HK-2 (cell line): Measurements from ENCODE around the gene SMARCA4.
A peak's percentile ranks its signal among the peaks of the same experiment; 100 is the strongest.

Experiments
- DNase-seq: peaks from one replicate; pipeline ENCODE4 v3.0.0-alpha.2; 2018; ENCODE audit not compliant: unreplicated experiment

The SMARCA4 gene

DNA sequence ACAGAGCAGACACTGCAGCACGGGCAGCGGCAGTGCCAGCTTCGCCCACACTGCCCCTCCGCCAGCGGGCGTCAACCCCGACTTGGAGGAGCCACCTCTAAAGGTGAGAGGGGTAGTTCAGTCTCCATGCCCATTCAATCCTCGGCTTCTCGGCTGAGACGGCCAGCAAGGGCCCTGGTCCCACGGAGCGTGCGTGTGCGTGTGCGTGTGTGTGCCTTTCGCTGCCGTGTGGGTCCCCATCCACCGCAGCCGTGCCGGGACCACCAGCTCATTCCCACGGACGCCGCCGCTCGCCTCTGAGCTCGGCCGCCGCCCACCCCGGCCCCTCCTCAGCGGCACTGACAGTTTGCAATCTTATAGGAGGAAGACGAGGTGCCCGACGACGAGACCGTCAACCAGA lies 72.9 kb downstream of the SMARCA4 start:
- no peak for DNase-seq

DNA sequence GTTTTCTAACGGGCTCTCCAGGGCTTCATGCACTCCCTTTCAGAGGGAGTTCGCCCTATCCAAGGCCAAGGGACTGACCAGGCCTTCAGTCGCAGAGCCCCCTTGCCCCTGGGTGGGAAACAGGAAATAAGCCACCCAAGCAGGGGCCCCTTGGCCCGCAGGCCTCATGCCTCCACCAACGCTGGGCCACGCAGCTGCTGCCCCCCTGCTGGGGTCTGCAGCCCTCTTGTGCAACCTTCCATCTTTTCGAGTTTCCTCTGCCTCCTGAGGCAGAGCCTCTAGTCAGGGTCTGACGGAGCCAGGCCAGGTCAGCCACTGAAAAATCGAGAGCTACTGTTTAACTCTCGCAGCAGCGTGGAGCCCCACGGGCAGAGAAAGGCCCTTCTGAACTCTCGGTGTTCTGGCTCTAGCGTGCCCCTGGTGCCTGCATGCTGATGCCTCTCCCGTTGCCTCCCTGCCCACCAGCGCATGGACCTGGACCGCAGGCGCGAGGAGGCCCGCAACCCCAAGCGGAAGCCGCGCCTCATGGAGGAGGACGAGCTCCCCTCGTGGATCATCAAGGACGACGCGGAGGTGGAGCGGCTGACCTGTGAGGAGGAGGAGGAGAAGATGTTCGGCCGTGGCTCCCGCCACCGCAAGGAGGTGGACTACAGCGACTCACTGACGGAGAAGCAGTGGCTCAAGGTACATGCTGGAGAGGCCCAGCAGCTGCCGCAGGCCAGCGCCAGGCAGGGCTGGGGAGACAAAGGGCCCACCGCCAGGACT lies 73.8 kb downstream of the SMARCA4 start:
- no peak for DNase-seq

DNA sequence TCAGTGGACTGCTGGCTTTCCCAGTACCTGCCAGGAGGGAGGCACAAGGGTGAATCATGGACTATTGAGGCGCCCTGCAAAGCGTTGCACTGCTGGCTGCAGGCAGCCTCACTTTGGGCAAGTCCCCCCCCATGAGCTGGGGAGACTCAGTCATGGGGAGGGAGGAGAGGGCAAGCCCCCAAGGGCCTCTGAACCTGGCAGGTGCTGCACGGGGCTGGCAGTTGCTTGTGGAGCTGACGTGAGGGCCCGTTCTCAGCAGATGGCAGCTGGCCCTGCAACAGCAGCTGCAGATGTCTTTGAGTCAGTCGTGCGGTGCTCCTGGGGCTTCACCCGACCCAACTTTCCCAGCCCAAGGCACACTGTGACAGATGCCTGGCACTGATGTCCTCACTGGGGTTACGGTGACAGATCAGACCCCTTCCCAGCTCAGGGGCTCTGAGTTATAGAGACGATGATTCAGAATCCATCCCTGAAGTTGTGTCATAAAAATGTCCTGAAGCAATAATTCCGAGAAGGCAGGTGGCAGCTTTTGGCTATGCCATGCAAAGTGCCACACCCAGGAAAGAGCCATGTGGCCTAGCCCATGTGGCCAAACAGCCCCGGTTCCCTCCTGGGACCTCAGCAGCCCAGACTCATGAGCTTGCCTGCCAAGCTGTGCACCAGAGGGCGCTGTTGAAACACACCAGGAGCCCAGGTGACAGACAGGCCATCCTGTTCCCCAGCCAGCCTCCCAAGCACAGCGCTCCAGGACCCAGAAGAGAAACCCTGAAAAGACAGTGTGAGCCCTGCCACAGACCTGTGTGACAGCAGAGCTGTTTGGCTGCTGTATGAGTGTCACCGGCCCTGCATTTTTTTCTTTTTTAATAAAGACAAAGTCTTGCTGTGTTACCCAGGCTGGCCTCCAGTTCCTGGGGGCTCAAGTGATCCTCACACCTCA lies 74.9 kb downstream of the SMARCA4 start:
- DNase-seq: peak; percentile 84

DNA sequence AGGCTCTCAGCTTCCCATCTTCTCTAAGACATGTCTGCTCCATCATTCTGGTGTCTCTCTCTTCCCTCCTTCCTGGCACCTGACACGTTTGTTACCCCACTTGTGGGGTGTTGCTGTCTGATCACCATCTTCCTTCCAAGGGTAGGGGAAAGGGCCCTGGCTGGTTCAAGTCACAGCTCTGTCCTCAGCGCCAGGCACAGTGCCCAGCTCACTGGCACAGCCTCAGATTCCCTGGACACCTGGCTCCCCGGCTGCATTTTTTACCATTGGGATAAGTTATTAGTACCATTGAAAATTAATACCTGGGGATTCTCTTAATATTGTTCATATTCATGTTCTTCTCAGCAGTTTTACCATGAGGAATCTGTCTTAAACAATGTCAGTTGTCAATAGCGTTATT lies 77.7 kb downstream of the SMARCA4 start:
- DNase-seq: no peak

DNA sequence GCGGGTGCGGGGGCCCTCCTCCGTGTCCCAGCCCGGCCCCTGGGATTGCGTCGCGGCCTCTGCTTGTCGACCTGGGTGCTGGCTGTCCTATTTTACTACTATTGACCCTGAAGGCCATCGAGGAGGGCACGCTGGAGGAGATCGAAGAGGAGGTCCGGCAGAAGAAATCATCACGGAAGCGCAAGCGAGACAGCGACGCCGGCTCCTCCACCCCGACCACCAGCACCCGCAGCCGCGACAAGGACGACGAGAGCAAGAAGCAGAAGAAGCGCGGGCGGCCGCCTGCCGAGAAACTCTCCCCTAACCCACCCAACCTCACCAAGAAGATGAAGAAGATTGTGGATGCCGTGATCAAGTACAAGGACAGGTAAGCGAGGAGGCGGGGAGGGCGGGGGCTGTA lies 80.4 kb downstream of the SMARCA4 start:
- no peak for DNase-seq

DNA sequence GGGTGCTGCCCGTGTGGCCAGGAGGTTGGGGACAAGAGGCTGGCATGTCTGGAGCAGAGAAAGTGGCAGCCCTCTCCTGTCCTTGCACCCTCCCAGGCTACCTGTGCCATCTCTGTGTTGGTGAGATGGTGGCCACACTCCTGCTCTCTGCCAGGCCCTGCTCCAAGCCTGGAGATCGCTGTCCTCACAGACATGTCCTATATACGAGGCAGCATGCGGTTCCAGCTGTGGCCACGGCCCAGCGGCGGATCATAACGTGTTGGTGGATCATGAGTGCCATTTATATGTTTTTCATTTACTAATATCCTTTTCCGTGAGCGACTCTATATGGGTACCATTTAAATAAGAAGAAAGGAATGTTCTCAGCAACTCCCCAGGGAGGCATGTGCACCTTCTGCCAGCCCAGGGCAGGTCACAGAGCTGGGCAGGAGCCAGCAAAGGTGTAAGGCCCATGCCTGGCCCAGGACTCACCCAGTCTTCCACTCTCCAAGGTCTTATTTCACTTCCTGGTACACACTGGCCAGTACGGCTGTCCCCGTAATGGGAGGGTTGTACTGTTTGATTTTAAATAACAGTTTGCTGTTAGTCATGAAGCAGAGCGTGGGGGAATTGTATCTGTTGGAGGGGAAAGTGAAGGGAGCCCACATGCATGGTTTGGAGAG lies 81.3 kb downstream of the SMARCA4 start:
- DNase-seq: no peak

DNA sequence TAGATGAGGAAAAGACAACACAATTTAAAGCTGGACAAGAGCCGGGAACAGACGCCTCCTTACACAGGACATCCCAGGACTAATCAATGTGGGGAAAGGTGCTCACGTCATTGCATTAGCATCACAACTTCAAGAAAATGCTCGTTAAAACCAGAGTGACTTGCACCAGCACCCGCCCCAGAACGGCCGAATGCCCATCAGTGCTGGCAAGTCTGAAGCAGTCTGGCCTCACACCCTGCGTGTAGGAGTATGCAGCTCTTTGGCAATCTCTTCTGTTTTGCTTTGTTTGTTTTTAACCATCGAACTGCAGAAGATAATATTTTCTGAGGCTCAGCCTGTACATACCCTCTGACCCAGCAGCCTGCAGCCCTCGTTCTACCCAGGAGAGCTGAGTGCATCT lies 83.6 kb downstream of the SMARCA4 start:
- DNase-seq: no peak

DNA sequence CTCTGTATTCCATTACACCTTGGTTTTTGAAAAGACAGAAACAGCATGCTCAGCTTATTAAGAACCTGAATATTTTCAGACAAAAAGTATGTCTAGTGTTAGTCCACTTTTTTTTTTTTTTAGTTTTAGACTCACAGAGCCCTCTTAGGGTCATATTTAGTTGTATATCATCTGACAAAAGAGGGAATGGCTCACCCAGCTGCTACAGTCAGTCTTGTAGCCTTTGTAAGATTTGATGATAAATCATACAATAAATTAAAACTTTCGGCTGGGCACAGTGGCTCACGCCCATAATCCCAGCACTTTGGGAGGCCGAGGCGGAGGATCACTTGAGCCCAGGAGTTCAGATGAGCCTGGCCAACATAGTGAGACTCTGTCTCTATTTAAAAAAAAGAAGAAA lies 84.7 kb downstream of the SMARCA4 start:
- DNase-seq: no peak

DNA sequence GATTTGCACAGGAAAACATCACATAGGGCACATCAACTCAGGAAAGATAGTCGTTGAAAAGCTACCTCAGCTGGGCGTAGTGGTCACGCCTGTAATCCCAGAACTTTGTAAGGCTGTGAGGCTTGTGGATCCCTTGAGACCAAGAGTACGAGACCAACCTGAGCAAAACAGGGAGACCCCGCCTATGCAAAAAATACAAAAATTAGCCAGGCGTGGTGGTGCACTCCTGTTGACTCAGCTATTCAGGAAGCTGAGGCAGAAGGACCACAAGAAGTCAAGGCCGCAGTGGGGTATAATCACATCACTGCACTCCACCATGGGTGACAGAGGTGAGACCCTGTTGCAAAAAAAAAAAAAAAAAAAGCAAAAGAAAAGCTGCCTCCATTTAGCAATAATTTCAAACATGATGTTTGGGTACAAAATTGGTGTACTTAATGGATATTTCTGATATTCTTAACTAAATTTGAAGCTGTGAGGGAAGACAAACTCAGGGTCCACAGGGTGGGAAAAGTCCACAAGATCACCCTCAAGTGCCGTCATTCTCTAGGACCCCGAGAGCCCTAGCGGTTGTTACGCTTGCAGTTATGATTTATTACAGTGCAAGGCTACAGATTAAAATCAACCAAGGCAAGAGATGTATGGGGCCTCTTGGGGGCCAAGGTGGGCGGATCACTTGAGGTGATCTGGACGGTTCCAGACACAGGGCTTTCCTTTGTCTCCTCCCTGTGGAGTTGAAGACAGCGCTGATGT lies 86.0 kb downstream of the SMARCA4 start:
- no peak for DNase-seq

DNA sequence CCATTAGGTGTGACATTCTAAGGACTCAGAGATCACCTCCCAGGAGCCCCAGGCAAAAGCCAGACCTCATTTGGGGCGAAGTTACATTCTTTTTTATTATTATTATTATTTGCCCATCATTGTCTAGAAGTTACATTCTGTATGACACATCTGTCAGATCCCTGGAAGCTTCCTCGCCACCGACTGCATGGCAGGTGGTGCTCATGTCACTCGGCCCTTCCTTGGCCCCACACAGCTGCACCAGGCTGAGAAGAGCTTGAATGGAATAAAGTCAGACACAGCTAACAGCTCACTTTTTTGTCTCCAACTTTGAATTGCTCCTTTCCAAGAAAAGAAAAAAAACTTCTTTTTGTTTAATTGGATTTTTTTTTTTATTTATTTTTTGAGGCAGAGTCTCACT lies 87.0 kb downstream of the SMARCA4 start:
- no peak for DNase-seq

DNA sequence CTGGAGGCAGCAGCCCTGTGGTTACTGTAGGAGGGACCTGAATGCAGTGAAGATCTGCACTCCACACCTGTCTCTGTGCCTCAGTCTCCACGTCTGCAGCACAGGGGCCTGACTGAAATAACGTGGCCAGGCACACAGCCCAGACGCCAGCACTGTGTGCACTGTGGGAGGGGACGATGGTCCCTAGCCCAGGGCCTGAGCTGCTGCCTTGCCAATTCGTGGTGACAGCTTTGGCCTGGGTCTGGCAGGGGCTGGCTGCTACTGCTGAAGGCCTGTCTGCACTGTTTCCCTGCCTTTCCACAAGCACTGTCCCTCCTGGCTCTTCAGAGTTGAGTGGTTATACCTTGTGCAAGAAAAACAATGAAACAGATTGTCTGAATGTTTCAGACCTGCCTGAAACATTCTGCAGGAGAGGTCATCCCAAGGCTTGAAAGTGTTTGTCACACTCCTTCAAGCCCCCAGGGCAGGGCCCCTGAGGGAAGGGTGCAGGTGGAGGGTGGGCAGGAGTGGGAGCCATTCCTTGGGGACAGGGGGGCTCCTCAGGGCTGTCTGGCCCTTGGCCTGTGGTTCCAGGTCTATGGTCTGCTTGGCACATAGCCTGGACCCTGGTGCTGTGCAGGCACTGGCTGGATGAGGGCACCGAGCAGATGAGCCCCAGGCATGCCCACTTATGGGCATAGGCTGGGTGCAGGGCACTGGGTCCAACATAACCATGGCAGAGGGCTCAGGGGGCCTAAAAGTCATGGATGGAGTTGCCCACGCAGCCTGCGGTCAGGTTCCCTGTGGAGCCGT lies 89.7 kb downstream of the SMARCA4 start:
- DNase-seq: no peak

DNA sequence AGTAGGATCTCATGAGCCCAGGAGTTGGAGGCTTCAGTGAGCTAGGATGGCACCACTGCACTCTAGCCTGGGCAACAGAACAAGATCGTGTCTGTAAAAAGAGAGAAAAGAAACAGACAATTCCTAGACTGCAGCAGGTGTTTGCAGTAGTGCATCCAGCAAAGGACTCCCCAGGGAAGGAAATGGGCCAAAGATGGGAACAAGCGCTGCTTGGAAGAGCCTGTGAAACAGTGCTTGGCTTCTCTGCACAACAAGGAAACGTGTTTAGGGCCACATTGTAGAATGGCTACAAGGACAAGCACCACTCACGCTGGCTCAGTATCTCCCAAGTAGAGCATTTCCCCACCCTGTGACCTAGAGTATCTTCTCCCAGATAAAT lies 93.0 kb downstream of the SMARCA4 start:
- no peak for DNase-seq

DNA sequence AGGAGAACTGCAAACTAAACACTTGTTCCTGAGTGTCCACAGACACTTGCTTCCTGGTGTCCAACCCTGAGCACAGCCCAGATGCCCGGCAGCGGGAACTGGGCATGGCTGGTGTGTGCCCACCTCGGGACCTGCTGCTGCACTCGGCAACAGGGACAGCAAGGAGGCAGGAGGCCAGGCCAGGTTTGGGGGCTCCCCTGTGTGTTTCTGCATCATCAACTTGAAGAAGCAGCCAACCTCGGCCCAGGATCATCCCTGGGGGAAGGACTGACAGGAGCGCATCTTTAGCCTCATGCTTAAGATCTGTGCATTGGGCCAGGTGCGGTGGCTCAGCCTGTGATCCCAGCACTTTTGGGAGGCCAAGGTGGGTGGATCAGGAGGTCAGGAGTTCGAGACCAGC lies 93.4 kb downstream of the SMARCA4 start:
- DNase-seq: no peak

DNA sequence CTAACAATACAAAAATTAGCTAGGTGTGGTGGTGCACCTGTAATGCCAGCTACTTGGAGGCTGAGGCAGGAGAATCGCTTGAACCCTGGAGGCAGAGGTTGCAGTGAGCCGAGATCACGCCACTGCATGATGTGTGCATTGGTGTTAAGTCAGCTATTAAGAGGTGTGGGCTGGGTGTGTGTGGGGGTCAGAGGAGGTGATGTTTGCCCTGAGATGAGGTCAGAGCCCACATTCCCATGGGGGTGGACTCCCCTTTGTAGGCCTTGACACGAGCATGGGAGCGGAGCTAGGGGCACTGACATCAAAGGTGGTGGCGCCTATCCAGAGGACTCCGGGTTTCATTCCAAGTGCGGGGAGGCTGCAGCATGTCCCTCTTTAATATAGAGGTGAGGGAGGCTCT lies 93.8 kb downstream of the SMARCA4 start:
- no peak for DNase-seq

DNA sequence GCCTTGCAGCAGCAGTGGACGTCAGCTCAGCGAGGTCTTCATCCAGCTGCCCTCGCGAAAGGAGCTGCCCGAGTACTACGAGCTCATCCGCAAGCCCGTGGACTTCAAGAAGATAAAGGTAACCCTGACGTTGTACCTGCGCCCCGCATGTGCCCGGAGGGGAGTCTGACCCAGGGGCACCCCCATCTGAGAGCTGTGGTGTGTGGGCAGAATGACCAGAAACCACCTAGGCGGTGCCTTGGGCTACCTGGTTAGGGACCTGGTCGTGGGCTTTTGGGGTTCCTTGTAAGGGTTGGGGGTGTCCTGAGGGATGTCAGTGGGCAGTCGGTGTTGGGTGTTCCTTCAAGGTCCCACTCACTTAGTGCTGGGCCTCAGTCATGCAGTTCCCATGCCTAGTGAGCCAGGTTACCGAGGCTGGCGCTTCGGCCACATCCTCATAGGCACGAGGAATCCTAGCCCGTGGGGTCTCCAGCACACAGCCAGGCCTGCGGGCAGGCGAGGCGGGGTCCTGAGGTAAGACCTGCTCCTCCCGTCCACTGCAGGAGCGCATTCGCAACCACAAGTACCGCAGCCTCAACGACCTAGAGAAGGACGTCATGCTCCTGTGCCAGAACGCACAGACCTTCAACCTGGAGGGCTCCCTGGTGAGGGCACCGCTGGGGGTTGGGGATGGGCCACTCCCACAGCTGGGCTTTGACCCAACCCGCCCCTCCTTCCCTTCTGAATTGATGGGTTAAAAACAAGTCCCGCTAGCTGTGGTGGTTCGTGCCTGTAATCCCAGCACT lies 97.6 kb downstream of the SMARCA4 start:
- DNase-seq: no peak

DNA sequence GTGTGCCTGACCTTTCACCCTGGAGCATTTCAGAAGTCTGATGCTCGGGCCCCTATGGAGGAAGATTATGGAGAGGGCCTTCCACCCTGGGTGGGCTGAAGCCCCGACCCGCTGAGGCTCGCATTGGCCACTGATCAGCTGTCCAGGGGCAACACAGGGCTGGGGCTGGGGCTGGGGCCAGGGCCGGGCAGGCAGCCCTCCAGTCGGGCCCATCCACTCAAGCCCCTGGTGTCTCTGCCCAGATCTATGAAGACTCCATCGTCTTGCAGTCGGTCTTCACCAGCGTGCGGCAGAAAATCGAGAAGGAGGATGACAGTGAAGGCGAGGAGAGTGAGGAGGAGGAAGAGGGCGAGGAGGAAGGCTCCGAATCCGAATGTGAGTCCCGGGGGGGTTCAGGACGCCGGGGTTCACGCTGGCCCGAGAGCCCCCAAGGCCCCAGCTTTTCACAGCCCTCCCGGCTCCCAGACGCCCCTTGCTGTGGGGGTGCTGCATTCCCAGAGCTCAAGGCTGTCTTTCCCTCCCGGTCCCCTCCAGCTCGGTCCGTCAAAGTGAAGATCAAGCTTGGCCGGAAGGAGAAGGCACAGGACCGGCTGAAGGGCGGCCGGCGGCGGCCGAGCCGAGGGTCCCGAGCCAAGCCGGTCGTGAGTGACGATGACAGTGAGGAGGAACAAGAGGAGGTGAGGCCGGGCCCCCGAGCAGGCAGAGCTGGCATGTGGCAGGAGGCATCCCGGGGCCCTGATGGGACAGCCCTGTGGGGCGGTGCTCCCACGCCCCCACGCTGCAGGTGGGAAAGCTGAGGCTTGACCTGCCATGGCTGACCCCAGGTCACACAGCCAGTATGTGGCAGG lies 98.9 kb downstream of the SMARCA4 start:
- no peak for DNase-seq

DNA sequence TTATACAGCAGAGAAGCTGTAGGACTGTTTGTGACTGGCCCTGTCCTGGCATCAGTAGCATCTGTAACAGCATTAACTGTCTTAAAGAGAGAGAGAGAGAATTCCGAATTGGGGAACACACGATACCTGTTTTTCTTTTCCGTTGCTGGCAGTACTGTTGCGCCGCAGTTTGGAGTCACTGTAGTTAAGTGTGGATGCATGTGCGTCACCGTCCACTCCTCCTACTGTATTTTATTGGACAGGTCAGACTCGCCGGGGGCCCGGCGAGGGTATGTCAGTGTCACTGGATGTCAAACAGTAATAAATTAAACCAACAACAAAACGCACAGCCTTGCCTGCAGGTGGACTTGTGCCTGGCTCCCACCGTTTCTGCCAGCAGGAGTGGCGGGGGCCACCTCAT lies 101.1 kb downstream of the SMARCA4 start:
- no peak for DNase-seq

DNA sequence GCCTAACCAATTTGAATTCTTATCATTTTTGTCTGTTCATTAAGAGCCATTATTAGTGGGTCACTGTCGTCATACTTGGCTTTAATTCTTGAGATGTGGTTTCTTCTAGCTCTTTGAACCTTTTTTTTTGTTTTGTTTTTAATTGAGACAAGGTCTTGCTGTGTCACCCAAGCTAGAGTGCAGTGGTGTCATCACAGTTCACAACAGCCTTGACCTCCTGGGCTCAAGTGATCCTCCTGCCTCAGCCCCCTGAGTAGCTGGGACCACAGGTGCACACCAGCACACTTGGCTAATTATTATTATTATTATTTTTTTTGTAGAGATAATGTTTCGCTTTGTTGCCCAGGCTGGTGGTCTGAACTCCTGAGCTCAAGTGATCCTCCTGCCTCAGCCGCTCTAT lies 102.6 kb downstream of the SMARCA4 start:
- DNase-seq: no peak

DNA sequence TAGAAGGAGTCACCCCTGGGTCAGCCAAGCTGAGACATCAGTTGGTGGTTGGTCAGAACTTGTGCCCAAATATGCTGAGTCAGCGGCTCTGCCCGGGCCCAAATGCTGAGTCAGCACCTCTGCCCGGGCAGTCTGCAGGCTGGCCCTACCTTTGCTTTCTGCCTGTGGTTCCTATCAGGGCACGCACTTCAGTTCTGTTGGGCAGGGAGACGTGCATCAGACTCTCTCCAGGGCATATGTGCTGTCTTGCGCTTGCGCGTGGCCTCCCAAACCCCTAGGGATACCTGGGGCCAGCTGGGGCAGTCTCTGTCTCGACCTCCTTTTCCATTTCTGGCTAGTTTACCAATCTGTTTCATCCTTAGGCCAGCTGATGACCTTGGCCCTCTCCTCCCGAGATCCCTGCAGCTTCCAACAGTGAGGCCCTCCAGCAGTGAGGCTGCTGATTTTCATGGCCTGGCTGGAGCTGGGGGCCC lies 104.0 kb downstream of the SMARCA4 start:
- peak; percentile 30 for DNase-seq
